NB4 (cell line): Measurements from ENCODE around the gene DCTD.

ENCODE experiments used
- CTCF ChIP-seq: IDR thresholded peaks from one replicate; pipeline ENCODE4 v1.5.1; 2012; ENCODE audit warnings: low read depth, low read length
- TF ChIP-seq, protein P1 (sequence below): IDR thresholded peaks from 2 replicates; pipeline ENCODE4 v1.6.1; 2011; ENCODE audit warnings: low read depth, low read length

DNA sequence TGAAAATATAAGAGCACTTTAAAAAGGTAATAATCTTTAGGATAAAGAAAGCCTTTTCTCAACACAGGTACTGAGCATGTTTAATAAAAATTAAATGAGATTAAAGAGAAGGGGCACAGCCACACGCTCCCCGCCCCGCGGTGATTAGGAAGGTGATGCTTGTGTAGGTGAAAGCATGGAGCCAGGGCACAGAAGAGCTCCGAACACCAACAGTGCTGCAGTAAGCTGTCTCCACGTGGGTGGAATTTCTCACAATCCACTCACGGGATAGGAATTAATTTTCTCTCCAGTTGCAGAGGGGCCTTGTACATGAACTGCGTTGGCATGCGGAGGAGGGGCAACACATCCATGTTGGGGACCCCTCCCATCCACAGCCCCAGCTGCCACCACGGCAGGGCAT lies 27.0 kb downstream of the DCTD start:
- TF ChIP-seq, protein P1, sequence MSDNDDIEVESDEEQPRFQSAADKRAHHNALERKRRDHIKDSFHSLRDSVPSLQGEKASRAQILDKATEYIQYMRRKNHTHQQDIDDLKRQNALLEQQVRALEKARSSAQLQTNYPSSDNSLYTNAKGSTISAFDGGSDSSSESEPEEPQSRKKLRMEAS = no peak
- TF ChIP-seq CTCF = no peak
